Measurements from ENCODE around the gene ATG9A. TPM values are rescaled to one million over a fixed set of nuclear protein-coding genes. Genes with fewer than 3 reads are reported as not detected.

ATG9A gene
- total RNA-seq, 1 donor from 2014 or later, result 81.8 TPM

Other genes starting within 250 kb of the ATG9A start
- not detected for gene FEV, start 244.5 kb downstream of the ATG9A start, total RNA-seq
- gene CRYBA2, start 236.2 kb downstream of the ATG9A start, total RNA-seq, result not detected
- not detected for gene CFAP65, start 188.1 kb downstream of the ATG9A start, total RNA-seq
- gene IHH, start 168.7 kb downstream of the ATG9A start, total RNA-seq, result not detected
- gene NHEJ1, start 68.8 kb downstream of the ATG9A start, total RNA-seq, result 7.0 TPM
- 0.37 TPM for gene SLC23A3, start 59.6 kb downstream of the ATG9A start, total RNA-seq
- gene CNPPD1, start 52.7 kb downstream of the ATG9A start, total RNA-seq, result 65.0 TPM
- gene RETREG2, start 51.4 kb downstream of the ATG9A start, total RNA-seq, result 41.1 TPM
- 20.3 TPM for gene ZFAND2B, start 22.9 kb downstream of the ATG9A start, total RNA-seq
- gene ABCB6, start 10.7 kb downstream of the ATG9A start, total RNA-seq, result 28.2 TPM
- gene ANKZF1, start 170 bp upstream of the ATG9A start, total RNA-seq, result 30.4 TPM
- gene GLB1L, start 15.8 kb upstream of the ATG9A start, total RNA-seq, result 2.5 TPM
- gene STK16, start 15.8 kb upstream of the ATG9A start, total RNA-seq, result 16.4 TPM
- gene TUBA4B, start 23.6 kb upstream of the ATG9A start, total RNA-seq, result not detected
- 116 TPM for gene TUBA4A, start 24.3 kb upstream of the ATG9A start, total RNA-seq
- 74.9 TPM for gene DNAJB2, start 49.7 kb upstream of the ATG9A start, total RNA-seq
- gene PTPRN, start 79.8 kb upstream of the ATG9A start, total RNA-seq, result not detected
- not detected for gene RESP18, start 103.1 kb upstream of the ATG9A start, total RNA-seq
- 74.8 TPM for gene DNPEP, start 158.3 kb upstream of the ATG9A start, total RNA-seq
- 14,457 TPM for gene DES, start 188.7 kb upstream of the ATG9A start, total RNA-seq
- 111 TPM for gene SPEG, start 205.2 kb upstream of the ATG9A start, total RNA-seq

Measured in left ventricle myocardium superior (tissue), 1 donor.